DND-41 (cell line): ENCODE measurements around the gene GZF1.

Experiments
- ATAC-seq: fragments of 200-7000 bp; cut with Tn5 transposase; 3 replicates; pipeline ENCODE4 v1.9.1; 2021; ENCODE audit warnings: low read depth; ENCODE audit not compliant: insufficient read depth
- DNase-seq: peaks from one replicate; pipeline ENCODE4 v3.0.0-alpha.2; 2020
- H2AFZ ChIP-seq: 2 replicates; pipeline ENCODE4 v1.6.0; 2012; ENCODE audit warnings: low read depth, low read length
- H3K27ac ChIP-seq: 2 replicates; pipeline ENCODE4 v1.5.1; 2012; ENCODE audit warnings: low read length, inconsistent platforms
- H3K27me3 ChIP-seq: fragments of 200-600 bp; sonication (generic); 2 replicates; pipeline ENCODE4 v1.6.0; 2012; ENCODE audit warnings: low read length, mild to moderate bottlenecking, inconsistent platforms; ENCODE audit not compliant: insufficient read depth, poor library complexity
- H3K36me3 ChIP-seq: 2 replicates; pipeline ENCODE4 v1.5.1; 2012; ENCODE audit warnings: low read length, inconsistent platforms; ENCODE audit not compliant: insufficient read depth
- H3K4me1 ChIP-seq: 2 replicates; pipeline ENCODE4 v1.5.1; 2012; ENCODE audit warnings: mild to moderate bottlenecking, low read length; ENCODE audit not compliant: insufficient read depth
- H3K4me2 ChIP-seq: 2 replicates; pipeline ENCODE4 v1.6.0; 2012; ENCODE audit warnings: mild to moderate bottlenecking, moderate library complexity, low read length, inconsistent platforms; ENCODE audit not compliant: insufficient read depth
- H3K4me3 ChIP-seq, 2 experiments: fragments of 200-600 bp in 1 of 2; shearing (Covaris generic) in 1 of 2; 2 replicates each; pipeline ENCODE4 v1.5.1; 2012 to 2016; ENCODE audit warnings: inconsistent platforms in 2 of 2, low read length in 2 of 2, mild to moderate bottlenecking in 2 of 2, low read depth in 1 of 2, moderate library complexity in 1 of 2
- H3K79me2 ChIP-seq: 2 replicates; pipeline ENCODE4 v1.6.0; 2012; ENCODE audit warnings: low read length, inconsistent platforms; ENCODE audit not compliant: insufficient read depth
- H3K9ac ChIP-seq: 2 replicates; pipeline ENCODE4 v1.6.0; 2012; ENCODE audit warnings: low read depth, mild to moderate bottlenecking, inconsistent platforms, low read length, moderate library complexity
- H3K9me3 ChIP-seq: 2 replicates; pipeline ENCODE4 v1.5.1; 2012; ENCODE audit warnings: low read length, moderate library complexity, mild to moderate bottlenecking, inconsistent platforms; ENCODE audit not compliant: insufficient read depth, severe bottlenecking
- H4K20me1 ChIP-seq: 2 replicates; pipeline ENCODE4 v1.6.0; 2012; ENCODE audit warnings: low read length; ENCODE audit not compliant: insufficient read depth
- CTCF ChIP-seq: IDR thresholded peaks from 2 replicates; pipeline ENCODE4 v1.5.1; 2012; ENCODE audit warnings: borderline replicate concordance, low read length, moderate library complexity, mild to moderate bottlenecking; ENCODE audit not compliant: poor library complexity, severe bottlenecking; ENCODE audit errors: extremely low read depth
- EZH2 ChIP-seq: IDR thresholded peaks from 3 replicates; pipeline ENCODE4 v1.6.1; 2012; ENCODE audit warnings: borderline replicate concordance, low read depth, mild to moderate bottlenecking, moderate library complexity, low read length, inconsistent platforms; ENCODE audit not compliant: severe bottlenecking

GZF1 gene

GRCh38 chr20:23360531-23360930 is 1.5 kb upstream of the GZF1 start:
- TF ChIP-seq CTCF (no peak), EZH2 (no peak)
- peaks cover 52% of the 10 kb centered on the region for H3K79me2 ChIP-seq
- H3K4me1 ChIP-seq: peaks cover 74% of the 10 kb centered on the region
- peak overlapping the region; percentile 89 for H3K9ac ChIP-seq
- no peaks in the 10 kb centered on the region for H3K27me3 ChIP-seq
- peak overlapping the region; percentile 88; the same call in 1 of the 2 replicates for H2AFZ ChIP-seq
- peaks cover 37% of the 10 kb centered on the region for H4K20me1 ChIP-seq
- no peaks in the 10 kb centered on the region for H3K9me3 ChIP-seq
- peak overlapping the region in 1 of 2 experiments; percentile 77; a peak in 1 of 4 replicates for H3K4me3 ChIP-seq
- H3K27ac ChIP-seq: peak overlapping the region; percentile 90
- ATAC-seq (no peak), DNase-seq (no peak)
- peaks cover 23% of the 10 kb centered on the region for H3K36me3 ChIP-seq
- peak overlapping the region; percentile 98 for H3K4me2 ChIP-seq

GRCh38 chr20:23361119-23361475 is 885 bp upstream of the GZF1 start:
- Histone ChIP-seq H3K4me2 (peak overlapping the region; percentile 98), H3K4me1 (peaks cover 74% of the 10 kb centered on the region), H3K36me3 (peaks cover 23% of the 10 kb centered on the region), H3K79me2 (peaks cover 54% of the 10 kb centered on the region), H3K4me3 (peak overlapping the region; percentile 41 to 77), H3K9me3 (no peaks in the 10 kb centered on the region), H2AFZ (peak overlapping the region; percentile 88), H3K9ac (peak overlapping the region; percentile 89), H4K20me1 (peaks cover 37% of the 10 kb centered on the region), H3K27ac (peak overlapping the region; percentile 90), H3K27me3 (no peaks in the 10 kb centered on the region)
- no peak for TF ChIP-seq CTCF
- no peak for TF ChIP-seq EZH2
- DNase-seq (no peak), ATAC-seq (no peak)

- H3K36me3 ChIP-seq: peaks cover 34% of the 10 kb centered on the region
- peaks cover 75% of the 10 kb centered on the region for H3K4me1 ChIP-seq
- DNase-seq: peak; percentile 32
- no peaks in the 10 kb centered on the region for H3K9me3 ChIP-seq
- peak overlapping the region; percentile 71 for H2AFZ ChIP-seq
- peak overlapping the region; percentile 65 to 77 for H3K4me3 ChIP-seq
- peak; percentile 8 for TF ChIP-seq CTCF
- no peak for TF ChIP-seq EZH2
- peak overlapping the region; percentile 89 for H3K9ac ChIP-seq
- H3K79me2 ChIP-seq: peaks cover 66% of the 10 kb centered on the region
- H3K27ac ChIP-seq: peak overlapping the region; percentile 90
- H4K20me1 ChIP-seq: peaks cover 47% of the 10 kb centered on the region
- H3K4me2 ChIP-seq: peak overlapping the region; percentile 73
- no peaks in the 10 kb centered on the region for H3K27me3 ChIP-seq
- ATAC-seq: no peak
Observed at GRCh38 chr20:23362392-23363256, 642 bp downstream of the GZF1 start.
